Activated naive CD4-positive, alpha-beta T cell treated with anti-CD3 and anti-CD28 coated beads for 36 hours (primary cell): ENCODE data around the gene ZSCAN18. TPM values are rescaled to one million over a fixed set of nuclear protein-coding genes. Genes with fewer than 3 reads are reported as not detected.

ENCODE experiments used
- CTCF ChIA-PET: fragments of 350-600 bp; sonication (Branson Sonifier 250); formaldehyde crosslinking; loops from one replicate; lab custom pipeline; 2021; ENCODE audit warnings: antibody characterized with exemption; lab: Charles Lee
- DNase-seq: peaks from one replicate; pipeline ENCODE4 v3.0.0-alpha.2; 2020
- H3K27ac Mint-ChIP-seq: one replicate; pipeline ENCODE4 v1.8.0; 2021; ENCODE audit warnings: mild to moderate bottlenecking, mixed read lengths
- H3K27me3 Mint-ChIP-seq: one replicate; pipeline ENCODE4 v1.8.0; 2021; ENCODE audit warnings: low read depth, mixed read lengths
- H3K36me3 Mint-ChIP-seq: one replicate; pipeline ENCODE4 v1.8.0; 2021; ENCODE audit warnings: low read depth, mixed read lengths
- H3K4me1 Mint-ChIP-seq: one replicate; pipeline ENCODE4 v1.8.0; 2021; ENCODE audit warnings: low read depth, mixed read lengths
- H3K4me3 Mint-ChIP-seq: one replicate; pipeline ENCODE4 v1.8.0; 2021; ENCODE audit warnings: mild to moderate bottlenecking, moderate library complexity, mixed read lengths
- H3K9me3 Mint-ChIP-seq: one replicate; pipeline ENCODE4 v1.8.0; 2021; ENCODE audit warnings: mixed read lengths
- intact Hi-C: fragments of 100-400 bp; cut with micrococcal nuclease; formaldehyde crosslinking; loops from one replicate; pipeline ENCODE4 v1.15.1; 2023
- total RNA-seq, 2 experiments: library from RNA; stranded (reverse); gene quantifications; one replicate each; pipeline ENCODE4 v1.2.3, GENCODE V29; 2021

ZSCAN18 gene
- total RNA-seq, 2 experiments from 2014 or later: 25.7 to 26.1 TPM

- DNase-seq: no peak
- Mint-ChIP-seq H3K27ac (peak overlapping the region; percentile 93), H3K27me3 (no peaks in the 10 kb centered on the region), H3K4me1 (peaks cover 14% of the 10 kb centered on the region), H3K4me3 (peak overlapping the region; percentile 85), H3K36me3 (peaks cover 25% of the 10 kb centered on the region), H3K9me3 (peaks cover 34% of the 10 kb centered on the region)
- CTCF ChIA-PET: no interaction called here
- intact Hi-C loops: loop anchor here (1.0 to 2.0 kb wide), 4 partner anchors 56 to 663 kb away; partner anchors contain the start of genes ZNF606 and ZNF749
Observed at GRCh38 chr19:58098682-58098998, 609 bp upstream of the ZSCAN18 start.

GRCh38 chr19:58097349-58097748 is 682 bp downstream of the ZSCAN18 start:
- Mint-ChIP-seq H3K4me3 (peak overlapping the region; percentile 35), H3K27ac (peak overlapping the region; percentile 30), H3K27me3 (no peaks in the 10 kb centered on the region), H3K4me1 (peaks cover 14% of the 10 kb centered on the region), H3K36me3 (peaks cover 22% of the 10 kb centered on the region), H3K9me3 (peaks cover 28% of the 10 kb centered on the region)
- no peak for DNase-seq
- intact Hi-C loops: no loop called here
- CTCF ChIA-PET: no interaction called here

- Mint-ChIP-seq H3K36me3 (peaks cover 24% of the 10 kb centered on the region), H3K9me3 (peaks cover 32% of the 10 kb centered on the region)
- intact Hi-C loops: no loop called here
Observed at GRCh38 chr19:58096884-58097283, 1.1 kb downstream of the ZSCAN18 start.

GRCh38 chr19:58095328-58095727 is 2.7 kb downstream of the ZSCAN18 start:
- DNase-seq: no peak
- H3K27me3 Mint-ChIP-seq: no peaks in the 10 kb centered on the region
- intact Hi-C loops: no loop called here
- H3K9me3 Mint-ChIP-seq: peaks cover 38% of the 10 kb centered on the region
- H3K27ac Mint-ChIP-seq: no peak overlapping the region
- H3K4me3 Mint-ChIP-seq: no peak overlapping the region
- H3K4me1 Mint-ChIP-seq: peaks cover 14% of the 10 kb centered on the region
- CTCF ChIA-PET: interaction anchor here (0.6 kb wide), 1 partner anchor 263 kb away, joined by 3 read pairs; no protein-coding TSS in a partner anchor
- H3K36me3 Mint-ChIP-seq: peaks cover 26% of the 10 kb centered on the region

More at GRCh38 chr19:58096884-58097283, 1.1 kb downstream of the ZSCAN18 start:
- no peak for DNase-seq
- Mint-ChIP-seq H3K4me3 (peak overlapping the region; percentile 35), H3K27me3 (no peaks in the 10 kb centered on the region), H3K4me1 (peaks cover 14% of the 10 kb centered on the region), H3K27ac (peak overlapping the region; percentile 34)
- CTCF ChIA-PET: interaction anchor here (0.6 kb wide), 1 partner anchor 209 kb away, joined by 3 read pairs; no protein-coding TSS in a partner anchor

- Mint-ChIP-seq H3K36me3 (peaks cover 31% of the 10 kb centered on the region), H3K4me1 (peaks cover 7% of the 10 kb centered on the region), H3K9me3 (peaks cover 42% of the 10 kb centered on the region), H3K4me3 (no peak overlapping the region), H3K27ac (no peak overlapping the region), H3K27me3 (no peaks in the 10 kb centered on the region)
- CTCF ChIA-PET: interaction anchor here (1.1 kb wide), 1 partner anchor 10 kb away, joined by 3 read pairs; no protein-coding TSS in a partner anchor
- DNase-seq: no peak
- intact Hi-C loops: no loop called here
Observed at GRCh38 chr19:58093071-58093470, 5.0 kb downstream of the ZSCAN18 start.

GRCh38 chr19:58091251-58091995 is 6.6 kb downstream of the ZSCAN18 start:
- Mint-ChIP-seq H3K9me3 (peaks cover 44% of the 10 kb centered on the region), H3K4me3 (no peak overlapping the region), H3K36me3 (peaks cover 35% of the 10 kb centered on the region), H3K27ac (no peak overlapping the region), H3K4me1 (no peaks in the 10 kb centered on the region), H3K27me3 (no peaks in the 10 kb centered on the region)
- CTCF ChIA-PET: no interaction called here
- intact Hi-C loops: no loop called here
- no peak for DNase-seq

- CTCF ChIA-PET: no interaction called here
- H3K4me1 Mint-ChIP-seq: no peaks in the 10 kb centered on the region
- H3K27me3 Mint-ChIP-seq: no peaks in the 10 kb centered on the region
- DNase-seq: no peak
- no peak overlapping the region for H3K27ac Mint-ChIP-seq
- peaks cover 35% of the 10 kb centered on the region for H3K9me3 Mint-ChIP-seq
- H3K36me3 Mint-ChIP-seq: peaks cover 34% of the 10 kb centered on the region
- H3K4me3 Mint-ChIP-seq: no peak overlapping the region
- intact Hi-C loops: no loop called here
Observed at GRCh38 chr19:58089846-58090245, 8.2 kb downstream of the ZSCAN18 start.

GRCh38 chr19:58088521-58089052 is 9.4 kb downstream of the ZSCAN18 start:
- DNase-seq: no peak
- Mint-ChIP-seq H3K4me1 (no peaks in the 10 kb centered on the region), H3K4me3 (no peak overlapping the region), H3K36me3 (peaks cover 42% of the 10 kb centered on the region), H3K27ac (no peak overlapping the region), H3K27me3 (no peaks in the 10 kb centered on the region), H3K9me3 (peaks cover 36% of the 10 kb centered on the region)
- CTCF ChIA-PET: no interaction called here
- intact Hi-C loops: no loop called here

- no peak overlapping the region for H3K27ac Mint-ChIP-seq
- H3K4me1 Mint-ChIP-seq: no peaks in the 10 kb centered on the region
- no peaks in the 10 kb centered on the region for H3K27me3 Mint-ChIP-seq
- intact Hi-C loops: no loop called here
- CTCF ChIA-PET: interaction anchor here (0.7 kb wide), 1 partner anchor 360 kb away, joined by 3 read pairs; no protein-coding TSS in a partner anchor
- peaks cover 43% of the 10 kb centered on the region for H3K36me3 Mint-ChIP-seq
- peaks cover 36% of the 10 kb centered on the region for H3K9me3 Mint-ChIP-seq
- H3K4me3 Mint-ChIP-seq: no peak overlapping the region
- DNase-seq: no peak
Observed at GRCh38 chr19:58086825-58087710, 11.0 kb downstream of the ZSCAN18 start.

- Mint-ChIP-seq H3K9me3 (peaks cover 39% of the 10 kb centered on the region), H3K4me1 (no peaks in the 10 kb centered on the region), H3K4me3 (no peak overlapping the region), H3K27me3 (no peaks in the 10 kb centered on the region), H3K27ac (no peak overlapping the region), H3K36me3 (peaks cover 39% of the 10 kb centered on the region)
- intact Hi-C loops: no loop called here
- no peak for DNase-seq
- CTCF ChIA-PET: no interaction called here
Observed at GRCh38 chr19:58085348-58085875, 12.6 kb downstream of the ZSCAN18 start.

- peaks cover 42% of the 10 kb centered on the region for H3K9me3 Mint-ChIP-seq
Observed at GRCh38 chr19:58084596-58085347, 13.3 kb downstream of the ZSCAN18 start.

More at GRCh38 chr19:58084596-58085347, 13.3 kb downstream of the ZSCAN18 start:
- H3K4me3 Mint-ChIP-seq: no peak overlapping the region
- DNase-seq: no peak
- no peaks in the 10 kb centered on the region for H3K27me3 Mint-ChIP-seq
- CTCF ChIA-PET: no interaction called here
- no peak overlapping the region for H3K27ac Mint-ChIP-seq
- intact Hi-C loops: no loop called here
- H3K4me1 Mint-ChIP-seq: no peaks in the 10 kb centered on the region
- H3K36me3 Mint-ChIP-seq: peaks cover 39% of the 10 kb centered on the region
